H1 (cell line): Measurements from ENCODE around the gene RNF187. TPM values are rescaled to one million over a fixed set of nuclear protein-coding genes. Genes with fewer than 3 reads are reported as not detected.

Source experiments
- CTCF ChIA-PET: fragments of 300-600 bp; sonication (Branson Sonifier 250); formaldehyde crosslinking; loops from one replicate; lab custom pipeline; 2021; ENCODE audit not compliant: partially characterized antibody; lab: Charles Lee
- POLR2A ChIA-PET: fragments of 300-600 bp; sonication (Branson Sonifier 250); formaldehyde crosslinking; loops from one replicate; lab custom pipeline; 2021; ENCODE audit warnings: inconsistent platforms; ENCODE audit not compliant: partially characterized antibody; lab: Charles Lee
- DNase-seq, 2 experiments: peaks; one replicate each; pipeline versions ENCODE4 v3.0.0 to v3.0.0-alpha.2; 2010 to 2022; ENCODE audit warnings: low spot score in 2 of 2, low read depth in 1 of 2, mixed read lengths in 1 of 2
- FAIRE-seq: peaks from 2 replicates; lab custom pipeline; 2011; peaks lifted over from hg19 to GRCh38; lab: Jason Lieb, UNC
- H2AFZ ChIP-seq: 2 replicates; pipeline ENCODE4 v1.8.1; 2012; ENCODE audit warnings: low read length, inconsistent platforms
- H2AK5ac ChIP-seq: 2 replicates; pipeline ENCODE4 v1.6.1; 2013; ENCODE audit warnings: low read depth, low read length
- H2BK120ac ChIP-seq: replicated peaks from 2 replicates; pipeline ENCODE3; 2013; ENCODE audit warnings: low read depth, low read length, inconsistent platforms
- H2BK12ac ChIP-seq: 2 replicates; pipeline ENCODE4 v1.6.1; 2013; ENCODE audit warnings: low read depth, low read length
- H2BK15ac ChIP-seq: 2 replicates; pipeline ENCODE4 v1.6.1; 2013; ENCODE audit warnings: low read length
- H2BK20ac ChIP-seq: 2 replicates; pipeline ENCODE4 v1.6.1; 2013; ENCODE audit warnings: low read length
- H2BK5ac ChIP-seq: 2 replicates; pipeline ENCODE4 v1.6.1; 2013; ENCODE audit warnings: low read depth, low read length
- H3K14ac ChIP-seq: 2 replicates; pipeline ENCODE4 v1.6.1; 2013; ENCODE audit warnings: inconsistent platforms; ENCODE audit not compliant: insufficient read length
- H3K18ac ChIP-seq: 2 replicates; pipeline ENCODE4 v1.6.1; 2013; ENCODE audit warnings: low read length; ENCODE audit errors: extremely low read depth
- H3K23ac ChIP-seq: 2 replicates; pipeline ENCODE4 v1.6.1; 2013; ENCODE audit warnings: inconsistent platforms; ENCODE audit not compliant: insufficient read length
- H3K23me2 ChIP-seq: 2 replicates; pipeline ENCODE4 v1.6.1; 2013; ENCODE audit warnings: low read depth, low read length
- H3K27ac ChIP-seq: 2 replicates; pipeline ENCODE4 v1.6.1; 2011; ENCODE audit warnings: low read depth, low read length, inconsistent platforms
- H3K27me3 ChIP-seq, 4 experiments: replicated peaks in 1 of 4; 1 replicate in 1 of 4; 2 replicates in 3 of 4; pipeline versions ENCODE4 v1.6.1 to v1.8.1; 2011 to 2013; ENCODE audit warnings: low read length in 3 of 4, mild to moderate bottlenecking in 3 of 4, inconsistent platforms in 2 of 4, mixed read lengths in 2 of 4, moderate library complexity in 1 of 4; ENCODE audit not compliant: control insufficient read depth in 3 of 4, insufficient read depth in 3 of 4; ENCODE audit errors: extremely low read depth in 1 of 4
- H3K36me3 ChIP-seq, 4 experiments: 2 replicates each; pipeline versions ENCODE4 v1.6.1 to v1.8.1; 2011 to 2013; ENCODE audit warnings: mild to moderate bottlenecking in 4 of 4, low read length in 3 of 4, moderate library complexity in 2 of 4, control low read depth in 1 of 4, inconsistent platforms in 1 of 4; ENCODE audit not compliant: insufficient read depth in 4 of 4, control insufficient read depth in 2 of 4
- H3K4ac ChIP-seq: replicated peaks from 2 replicates; pipeline ENCODE3; 2013; ENCODE audit warnings: low read length, low read depth, mixed read lengths, inconsistent platforms; ENCODE audit not compliant: insufficient read length
- H3K4me1 ChIP-seq, 4 experiments: replicated peaks in 1 of 4; 1 replicate in 1 of 4; 2 replicates in 3 of 4; pipeline versions ENCODE4 v1.6.1 to v1.8.1; 2011 to 2013; ENCODE audit warnings: low read length in 3 of 4, inconsistent platforms in 2 of 4, mixed read lengths in 1 of 4; ENCODE audit not compliant: insufficient read depth in 4 of 4, control insufficient read depth in 3 of 4
- H3K4me2 ChIP-seq, 2 experiments: 2 replicates each; pipeline versions ENCODE4 v1.6.1 to v1.8.1; 2011 to 2013; ENCODE audit warnings: low read depth in 2 of 2, low read length in 2 of 2, control low read depth in 1 of 2, inconsistent platforms in 1 of 2, mild to moderate bottlenecking in 1 of 2; ENCODE audit not compliant: insufficient read depth in 1 of 2
- H3K4me3 ChIP-seq, 4 experiments: fragments of 200-600, 300-600 bp in 1 of 4; sonication (generic), shearing (Covaris generic), sonication (Bioruptor Twin) in 1 of 4; 2 replicates each; pipeline versions ENCODE4 v1.5.1 to v1.8.1; 2011 to 2016; ENCODE audit warnings: low read length in 4 of 4, low read depth in 3 of 4, control low read depth in 2 of 4, inconsistent platforms in 2 of 4, mild to moderate bottlenecking in 2 of 4, mixed read lengths in 1 of 4, moderate library complexity in 1 of 4; ENCODE audit not compliant: insufficient read depth in 2 of 4; ENCODE audit errors: extremely low read depth in 1 of 4
- H3K56ac ChIP-seq: replicated peaks from 2 replicates; pipeline ENCODE3; 2013; ENCODE audit warnings: low read depth, mild to moderate bottlenecking, mixed read lengths, low read length, inconsistent platforms; ENCODE audit not compliant: insufficient read length
- H3K79me1 ChIP-seq: 2 replicates; pipeline ENCODE4 v1.6.1; 2013; ENCODE audit warnings: low read depth, low read length, control low read depth
- H3K79me2 ChIP-seq, 2 experiments: 2 replicates each; pipeline versions ENCODE4 v1.6.1 to v1.8.1; 2012 to 2013; ENCODE audit warnings: low read length in 2 of 2, mild to moderate bottlenecking in 2 of 2, inconsistent platforms in 1 of 2; ENCODE audit not compliant: insufficient read depth in 2 of 2, control insufficient read depth in 1 of 2
- H3K9ac ChIP-seq, 4 experiments: replicated peaks in 1 of 4; 1 replicate in 1 of 4; 2 replicates in 3 of 4; pipeline versions ENCODE4 v1.6.1 to v1.8.1; 2011 to 2013; ENCODE audit warnings: low read depth in 3 of 4, low read length in 3 of 4, control low read depth in 2 of 4, mild to moderate bottlenecking in 2 of 4, moderate library complexity in 2 of 4, inconsistent platforms in 1 of 4; ENCODE audit errors: extremely low read depth in 1 of 4
- H3K9me3 ChIP-seq, 2 experiments: 2 replicates each; pipeline versions ENCODE4 v1.6.1 to v1.8.1; 2012 to 2013; ENCODE audit warnings: mild to moderate bottlenecking in 2 of 2, moderate library complexity in 2 of 2, control low read depth in 1 of 2, inconsistent platforms in 1 of 2, low read depth in 1 of 2, low read length in 1 of 2, mixed read lengths in 1 of 2; ENCODE audit not compliant: insufficient read depth in 2 of 2
- H4K20me1 ChIP-seq, 2 experiments: replicated peaks in 1 of 2; 2 replicates each; pipeline versions ENCODE3 to v1.8.1; 2011 to 2013; ENCODE audit warnings: inconsistent platforms in 2 of 2, low read length in 2 of 2, mild to moderate bottlenecking in 1 of 2; ENCODE audit not compliant: insufficient read depth in 2 of 2, control insufficient read depth in 1 of 2
- H4K5ac ChIP-seq: 2 replicates; pipeline ENCODE4 v1.6.1; 2013; ENCODE audit warnings: low read length, low read depth, mixed read lengths, inconsistent platforms; ENCODE audit not compliant: insufficient read length
- H4K8ac ChIP-seq: 2 replicates; pipeline ENCODE4 v1.8.0; 2013; ENCODE audit warnings: mild to moderate bottlenecking, moderate library complexity, low read length, inconsistent platforms; ENCODE audit not compliant: insufficient read depth; ENCODE audit errors: extremely low read depth
- H4K91ac ChIP-seq: replicated peaks from 2 replicates; pipeline ENCODE3; 2013; ENCODE audit warnings: low read length, mixed read lengths, inconsistent platforms; ENCODE audit not compliant: insufficient read length
- TBP ChIP-seq: IDR thresholded peaks from 2 replicates; pipeline ENCODE4 v1.6.1; 2011; ENCODE audit warnings: low read depth, low read length, improper control_type of control experiment
- WGBS, 2 experiments: shearing (Covaris generic) in 1 of 2; methylation state at CpG; one replicate each; pipeline versions ENCODE4 v1.1.6 to v1.1.7; 2013 to 2015; ENCODE audit warnings: low lambda C conversion rate in 2 of 2, mixed read lengths in 2 of 2, inconsistent platforms in 1 of 2, low coverage in 1 of 2, missing lambda C conversion rate in 1 of 2; ENCODE audit not compliant: insufficient replicate concordance in 2 of 2, insufficient coverage in 1 of 2, insufficient read length in 1 of 2; ENCODE audit errors: extremely low coverage in 1 of 2, missing lambda C conversion rate in 1 of 2; 5-methylcytosine and 5-hydroxymethylcytosine counted together
- polyA plus RNA-seq, 7 experiments: library from polyadenylated mRNA; depleted of rRNA in 3 of 7; stranded (reverse) in 5 of 7; unstranded in 2 of 7; fragments of >200 nt in 5 of 7; fragments of 200-250 nt in 2 of 7; gene quantifications; 1 replicate in 5 of 7; 2 replicates in 1 of 7; 4 replicates in 1 of 7; pipeline versions ENCODE4 v1.2.1 to v1.2.3, GENCODE V29; 2011 to 2013; ENCODE audit warnings: missing spikeins in 2 of 7, mixed read lengths in 2 of 7
- total RNA-seq: library from RNA; stranded (reverse); fragmentation: NEBNext Ultra II Directional; extraction: Animal tissue kit (Norgen Biotek cat#: 25700); gene quantifications from 2 replicates; pipeline ENCODE4 v1.2.1, GENCODE V29; 2021
- TF ChIP-seq, protein P1 (sequence below): IDR thresholded peaks from 2 replicates; pipeline ENCODE4 v1.6.1; 2011; ENCODE audit warnings: low read depth, mild to moderate bottlenecking, low read length; ENCODE audit not compliant: insufficient read depth

RNF187 gene
- total and polyA plus RNA-seq, 2 of the 8 experiments (the other 6 are each of a cell fraction or from before 2014, with no cell fraction given): 47.0 to 113 TPM

DNA sequence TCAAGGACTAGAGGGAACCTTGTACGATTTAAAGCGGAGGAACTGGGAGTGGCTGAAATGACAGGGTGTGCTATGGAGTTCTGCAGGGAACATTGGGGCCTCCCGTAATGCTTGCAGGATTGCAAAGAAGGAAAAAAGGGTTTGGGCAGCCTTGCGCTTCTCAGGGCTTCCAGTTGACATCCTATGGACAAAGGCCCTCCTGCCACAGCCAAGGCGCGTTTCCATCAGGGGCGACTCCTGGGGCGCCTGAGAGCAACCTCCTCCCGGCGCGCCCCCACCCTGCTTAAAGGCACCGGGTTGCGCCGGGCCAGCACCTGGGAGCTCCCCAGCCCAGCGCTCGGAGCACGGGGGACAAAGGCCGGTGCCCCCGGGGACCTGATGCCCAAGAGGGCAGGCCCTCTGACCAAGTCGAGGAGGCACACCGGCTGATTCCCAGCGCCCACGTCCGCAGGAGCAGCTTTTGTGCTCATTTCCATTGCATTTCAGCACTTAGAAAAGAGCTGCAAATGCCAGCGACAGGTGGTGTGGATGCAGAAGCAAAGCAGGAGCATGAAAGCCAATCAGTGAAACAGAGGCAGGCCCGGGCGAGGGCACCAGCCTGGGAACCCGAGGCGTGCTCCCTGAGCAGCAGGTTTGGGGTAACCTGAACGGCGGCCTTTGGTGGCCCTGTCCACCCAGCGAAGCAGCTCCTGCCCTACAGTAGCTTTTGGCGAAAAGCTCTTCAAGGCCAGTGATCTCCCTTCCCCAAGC, 17.6 kb upstream of the RNF187 start:
- Histone ChIP-seq H3K14ac (no peak overlapping the region), H3K4ac (no peak overlapping the region), H2BK12ac (no peak overlapping the region), H2BK15ac (no peak overlapping the region), H3K79me1 (no peaks in the 10 kb centered on the region), H3K23me2 (peaks cover 3% of the 10 kb centered on the region; the same call in 1 of the 2 replicates), H3K9me3 (no peaks in the 10 kb centered on the region), H3K79me2 (no peaks in the 10 kb centered on the region), H3K18ac (0 out of 2 replicates have a peak overlapping the region, but pooled peaks have one; percentile 48), H3K23ac (no peak overlapping the region), H2BK20ac (no peak overlapping the region), H3K4me1 (peaks cover 3 to 29% (median 12%) of the 10 kb centered on the region in 4 experiments; a peak in 6 of 7 replicates), H4K20me1 (no peaks in the 10 kb centered on the region), H3K9ac (no peak overlapping the region; a peak in 1 of 7 replicates), H4K5ac (no peak overlapping the region), H3K27ac (no peak overlapping the region), H4K8ac (no peak overlapping the region; the same call in 1 of the 2 replicates), H2AFZ (peak overlapping the region; percentile 63), H4K91ac (no peak overlapping the region), H3K27me3 (peaks cover 6 to 44% (median 26%) of the 10 kb centered on the region in 4 experiments), H3K4me2 (peak overlapping the region; percentile 55 to 66), H3K4me3 (peak overlapping the region in 3 of 4 experiments; percentile 23 to 47 (median 24); a peak in 5 of 8 replicates), H2AK5ac (no peak overlapping the region), H3K56ac (no peak overlapping the region), H3K36me3 (no peaks in the 10 kb centered on the region), H2BK5ac (no peak overlapping the region), H2BK120ac (no peak overlapping the region)
- 29% methylated on average over 31 of the region's 33 CpGs; no CpG with 5 or more reads in 1 of the 2 experiments for WGBS, 2 experiments
- FAIRE-seq: no peak
- peak; percentile 15; the same call in 1 of the 2 replicates for TF ChIP-seq TBP
- TF ChIP-seq, protein P1, sequence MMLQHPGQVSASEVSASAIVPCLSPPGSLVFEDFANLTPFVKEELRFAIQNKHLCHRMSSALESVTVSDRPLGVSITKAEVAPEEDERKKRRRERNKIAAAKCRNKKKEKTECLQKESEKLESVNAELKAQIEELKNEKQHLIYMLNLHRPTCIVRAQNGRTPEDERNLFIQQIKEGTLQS: no peak
- POLR2A ChIA-PET: interaction anchor here (1.4 to 13.1 kb wide), 3 partner anchors 8 to 63 kb away, joined by 5 to 232 read pairs (median 11); partner anchors contain the start of gene TRIM11
- CTCF ChIA-PET: interaction anchor here (0.8 to 12.4 kb wide), 4 partner anchors 11 to 90 kb away, joined by 3 to 117 read pairs (median 14); a partner anchor contains a TSS
- no peak for DNase-seq
